ENCODE results near the gene C16orf90. TPM values are rescaled to one million over a fixed set of nuclear protein-coding genes. Genes with fewer than 3 reads are reported as not detected.

The C16orf90 gene
- total RNA-seq, 1 donor = not detected

- H3K4me3 ChIP-seq (ENCODE audit: low read length) = no peak overlapping the region
- no peaks in the 10 kb centered on the region for H3K27me3 ChIP-seq (ENCODE audit: insufficient read depth, low read length)
- H3K9me3 ChIP-seq (ENCODE audit: low read depth, low read length) = no peaks in the 10 kb centered on the region
- H3K4me1 ChIP-seq (ENCODE audit: insufficient read depth, low read length) = peaks cover 30% of the 10 kb centered on the region
These were observed 2.5 kb upstream of the C16orf90 start for GRCh38 chr16:3497771-3498170.

DNA sequence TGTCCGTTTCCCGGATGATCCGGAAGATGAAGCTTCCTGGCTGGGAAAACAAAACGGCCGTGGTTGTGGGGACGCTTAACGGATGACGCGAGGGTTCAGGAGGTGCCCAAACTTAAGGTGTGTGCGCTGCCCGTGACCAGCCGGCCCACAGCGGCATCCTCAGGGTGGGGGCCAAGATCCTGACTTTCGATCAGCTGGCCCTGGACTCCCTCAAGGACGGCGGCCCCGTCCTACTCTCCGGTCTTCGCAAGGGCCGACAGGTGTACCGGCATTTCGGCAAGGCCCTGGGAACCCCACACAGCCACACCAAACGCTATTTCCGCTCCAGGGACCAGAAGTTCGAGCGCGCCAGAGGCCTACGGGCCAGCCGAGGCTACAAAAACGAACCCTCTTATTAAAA, 1.1 kb upstream of the C16orf90 start:
- H3K9me3 ChIP-seq (ENCODE audit: low read depth, low read length) = no peaks in the 10 kb centered on the region
- H3K27me3 ChIP-seq (ENCODE audit: insufficient read depth, low read length) = no peaks in the 10 kb centered on the region
- peaks cover 16% of the 10 kb centered on the region for H3K4me1 ChIP-seq (ENCODE audit: insufficient read depth, low read length)
- H3K4me3 ChIP-seq (ENCODE audit: low read length) = no peak overlapping the region

DNA sequence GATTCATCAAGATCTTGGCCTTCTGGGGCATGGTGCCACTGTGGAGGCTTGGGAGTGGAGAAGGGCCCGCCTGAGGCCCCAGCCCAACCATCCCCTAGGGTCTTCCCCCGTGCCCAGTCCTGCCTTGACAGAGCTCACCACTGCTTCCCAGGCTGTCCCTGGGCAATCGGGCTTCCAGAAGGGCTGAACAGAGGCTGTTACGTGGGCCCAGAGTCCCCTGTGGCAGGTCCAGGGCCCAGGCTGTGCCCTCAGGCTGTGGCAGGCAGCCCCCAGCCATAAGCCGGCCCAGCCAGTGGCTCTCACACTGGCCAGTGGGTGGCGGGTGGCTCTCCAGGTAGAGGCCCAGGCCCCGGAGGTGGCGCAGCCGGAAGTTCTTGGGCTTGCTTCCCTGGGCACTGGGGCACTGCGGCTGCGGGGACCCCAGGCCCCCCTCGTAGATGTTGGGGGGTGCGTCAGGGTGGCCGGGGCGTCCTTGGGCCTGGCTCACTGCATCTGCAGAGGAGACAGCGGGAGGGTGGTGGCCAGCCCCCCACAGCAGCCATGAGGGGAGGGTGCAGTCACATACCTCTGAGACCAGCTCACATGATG, 809 bp downstream of the C16orf90 start:
- H3K4me1 ChIP-seq (ENCODE audit: insufficient read depth, low read length) = no peaks in the 10 kb centered on the region
- no peaks in the 10 kb centered on the region for H3K9me3 ChIP-seq (ENCODE audit: low read depth, low read length)
- H3K4me3 ChIP-seq (ENCODE audit: low read length) = no peak overlapping the region
- H3K27me3 ChIP-seq (ENCODE audit: insufficient read depth, low read length) = no peaks in the 10 kb centered on the region

DNA sequence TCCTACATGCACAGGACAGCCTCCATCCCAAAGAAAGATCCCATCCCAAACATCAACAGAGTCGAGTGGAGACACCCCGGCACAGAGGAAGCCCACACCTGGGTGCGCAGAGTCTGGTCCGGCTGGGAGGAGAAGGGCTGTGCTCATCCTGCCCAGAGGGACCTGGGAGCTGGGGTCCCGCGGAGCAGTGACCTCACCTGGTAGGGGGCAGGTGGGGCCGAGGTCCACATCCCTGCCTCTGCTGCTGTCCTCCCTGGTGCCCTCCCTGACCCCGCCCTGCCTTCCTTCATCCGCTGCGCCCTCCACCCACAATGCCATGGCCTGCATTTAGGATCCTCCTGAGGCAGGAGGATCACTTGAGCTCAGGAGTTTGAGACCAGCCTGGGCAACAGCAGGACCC, 2.9 kb downstream of the C16orf90 start:
- no peaks in the 10 kb centered on the region for H3K27me3 ChIP-seq (ENCODE audit: insufficient read depth, low read length)
- no peak overlapping the region for H3K4me3 ChIP-seq (ENCODE audit: low read length)
- H3K4me1 ChIP-seq (ENCODE audit: insufficient read depth, low read length) = no peaks in the 10 kb centered on the region
- no peaks in the 10 kb centered on the region for H3K9me3 ChIP-seq (ENCODE audit: low read depth, low read length)

GRCh38 chr16:3490911-3491629, 4.2 kb downstream of the C16orf90 start:
- H3K4me1 ChIP-seq (ENCODE audit: insufficient read depth, low read length) = no peaks in the 10 kb centered on the region
- H3K4me3 ChIP-seq (ENCODE audit: low read length) = no peak overlapping the region
- H3K27me3 ChIP-seq (ENCODE audit: insufficient read depth, low read length) = no peaks in the 10 kb centered on the region
- H3K9me3 ChIP-seq (ENCODE audit: low read depth, low read length) = no peaks in the 10 kb centered on the region

- Histone ChIP-seq H3K4me1 (ENCODE audit: insufficient read depth, low read length) (no peaks in the 10 kb centered on the region), H3K4me3 (ENCODE audit: low read length) (no peak overlapping the region), H3K9me3 (ENCODE audit: low read depth, low read length) (no peaks in the 10 kb centered on the region)
These were observed 6.5 kb downstream of the C16orf90 start for GRCh38 chr16:3488801-3489200.

GRCh38 chr16:3487521-3488410, 7.5 kb downstream of the C16orf90 start:
- no peak overlapping the region for H3K4me3 ChIP-seq (ENCODE audit: low read length)
- H3K9me3 ChIP-seq (ENCODE audit: low read depth, low read length) = no peaks in the 10 kb centered on the region
- no peaks in the 10 kb centered on the region for H3K27me3 ChIP-seq (ENCODE audit: insufficient read depth, low read length)
- H3K4me1 ChIP-seq (ENCODE audit: insufficient read depth, low read length) = no peaks in the 10 kb centered on the region

More at GRCh38 chr16:3488801-3489200, 6.5 kb downstream of the C16orf90 start:
- no peaks in the 10 kb centered on the region for H3K27me3 ChIP-seq (ENCODE audit: insufficient read depth, low read length)

- Histone ChIP-seq H3K27me3 (ENCODE audit: insufficient read depth, low read length) (no peaks in the 10 kb centered on the region), H3K9me3 (ENCODE audit: low read depth, low read length) (no peaks in the 10 kb centered on the region), H3K4me1 (ENCODE audit: insufficient read depth, low read length) (no peaks in the 10 kb centered on the region), H3K4me3 (ENCODE audit: low read length) (no peak overlapping the region)
These were observed 8.6 kb downstream of the C16orf90 start for GRCh38 chr16:3486506-3487215.

DNA sequence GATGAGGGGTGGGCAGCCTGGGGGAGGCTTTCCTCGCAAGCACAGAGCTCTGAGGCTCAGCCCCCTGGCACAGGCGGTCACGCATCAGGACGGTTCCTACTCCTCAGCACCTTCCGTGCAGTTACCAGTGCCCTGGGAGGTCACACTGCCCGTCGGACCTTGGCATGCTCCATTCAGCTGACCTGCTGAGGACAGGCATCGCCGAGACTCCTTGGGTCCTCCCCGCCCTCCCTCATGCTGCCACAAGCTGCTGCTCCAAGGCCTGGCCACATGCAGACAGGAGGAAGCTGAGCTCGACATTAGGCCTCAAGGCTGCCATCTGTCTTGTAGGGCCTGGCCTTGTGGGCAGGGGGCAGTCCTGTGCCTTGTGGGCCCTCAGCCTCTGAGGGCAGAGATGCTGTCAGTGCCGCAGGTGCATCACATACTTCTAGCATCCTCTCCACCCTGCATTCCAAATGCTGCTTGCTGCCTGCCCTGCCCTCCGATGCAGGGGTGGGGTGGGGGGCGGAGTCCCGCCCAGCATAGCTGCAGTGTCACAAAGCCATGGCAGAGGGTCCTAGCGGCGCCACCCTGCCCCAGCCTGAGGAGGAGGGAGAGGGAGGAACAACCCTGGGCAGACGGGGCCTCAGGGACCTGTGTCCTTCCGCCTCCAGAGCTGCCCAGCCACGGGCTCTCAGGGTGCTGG, 9.3 kb downstream of the C16orf90 start:
- Histone ChIP-seq H3K9me3 (ENCODE audit: low read depth, low read length) (no peaks in the 10 kb centered on the region), H3K4me1 (ENCODE audit: insufficient read depth, low read length) (no peaks in the 10 kb centered on the region), H3K4me3 (ENCODE audit: low read length) (no peak overlapping the region), H3K27me3 (ENCODE audit: insufficient read depth, low read length) (no peaks in the 10 kb centered on the region)

DNA sequence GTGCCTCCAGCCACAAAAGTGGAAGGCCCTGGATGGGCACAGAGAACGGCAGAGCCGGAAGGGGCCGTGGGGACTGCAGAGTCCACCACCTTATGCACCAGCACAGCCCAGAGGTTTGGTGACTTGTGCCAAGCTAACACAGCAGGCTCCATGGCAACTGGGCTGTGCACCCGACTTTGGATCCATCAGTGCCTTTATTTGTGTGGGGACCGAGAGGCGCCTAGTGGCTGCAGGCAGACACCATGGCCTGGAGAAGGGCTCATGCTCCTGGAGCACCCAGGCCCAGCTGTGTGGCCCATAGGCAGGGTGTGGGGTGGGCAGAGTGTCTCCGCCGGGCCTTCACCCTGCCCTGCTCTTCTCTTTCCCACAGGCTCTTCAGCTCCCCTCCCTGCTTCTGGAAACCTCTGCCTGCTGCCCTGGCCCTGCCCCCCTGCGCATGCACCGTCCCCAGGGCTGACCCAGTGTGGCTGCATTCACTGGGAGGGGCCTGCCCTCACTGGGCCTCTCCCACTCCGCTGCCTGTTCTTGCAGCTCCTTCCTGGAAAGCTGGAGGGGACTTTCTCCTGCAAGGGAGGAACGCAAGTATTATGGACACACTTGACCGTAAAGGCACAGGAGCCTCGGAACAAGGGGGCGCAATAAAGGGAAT, 10.1 kb downstream of the C16orf90 start:
- no peak overlapping the region for H3K4me3 ChIP-seq (ENCODE audit: low read length)
- no peaks in the 10 kb centered on the region for H3K9me3 ChIP-seq (ENCODE audit: low read depth, low read length)
- no peaks in the 10 kb centered on the region for H3K27me3 ChIP-seq (ENCODE audit: insufficient read depth, low read length)
- H3K4me1 ChIP-seq (ENCODE audit: insufficient read depth, low read length) = no peaks in the 10 kb centered on the region

- Histone ChIP-seq H3K4me1 (ENCODE audit: insufficient read depth, low read length) (no peaks in the 10 kb centered on the region), H3K9me3 (ENCODE audit: low read depth, low read length) (no peaks in the 10 kb centered on the region), H3K4me3 (ENCODE audit: low read length) (no peak overlapping the region), H3K27me3 (ENCODE audit: insufficient read depth, low read length) (no peaks in the 10 kb centered on the region)
These were observed 10.8 kb downstream of the C16orf90 start for GRCh38 chr16:3484318-3485096.

- no peak overlapping the region for H3K4me3 ChIP-seq (ENCODE audit: low read length)
- H3K4me1 ChIP-seq (ENCODE audit: insufficient read depth, low read length) = no peaks in the 10 kb centered on the region
- H3K9me3 ChIP-seq (ENCODE audit: low read depth, low read length) = no peaks in the 10 kb centered on the region
- no peaks in the 10 kb centered on the region for H3K27me3 ChIP-seq (ENCODE audit: insufficient read depth, low read length)
These were observed 12.5 kb downstream of the C16orf90 start for GRCh38 chr16:3482659-3483241.

All from mononuclear cell (primary cell).